H1 (cell line): ENCODE measurements around the gene NEU2. TPM values are rescaled to one million over a fixed set of nuclear protein-coding genes. Genes with fewer than 3 reads are reported as not detected.

Experiments
- CTCF ChIA-PET: fragments of 300-600 bp; sonication (Branson Sonifier 250); formaldehyde crosslinking; loops from one replicate; lab custom pipeline; 2021; ENCODE audit not compliant: partially characterized antibody; lab: Charles Lee
- POLR2A ChIA-PET: fragments of 300-600 bp; sonication (Branson Sonifier 250); formaldehyde crosslinking; loops from one replicate; lab custom pipeline; 2021; ENCODE audit warnings: inconsistent platforms; ENCODE audit not compliant: partially characterized antibody; lab: Charles Lee
- DNase-seq, 2 experiments: peaks; one replicate each; pipeline versions ENCODE4 v3.0.0 to v3.0.0-alpha.2; 2010 to 2022; ENCODE audit warnings: low spot score in 2 of 2, low read depth in 1 of 2, mixed read lengths in 1 of 2
- FAIRE-seq: peaks from 2 replicates; lab custom pipeline; 2011; peaks lifted over from hg19 to GRCh38; lab: Jason Lieb, UNC
- H2AFZ ChIP-seq: 2 replicates; pipeline ENCODE4 v1.8.1; 2012; ENCODE audit warnings: low read length, inconsistent platforms
- H2AK5ac ChIP-seq: 2 replicates; pipeline ENCODE4 v1.6.1; 2013; ENCODE audit warnings: low read depth, low read length
- H2BK120ac ChIP-seq: replicated peaks from 2 replicates; pipeline ENCODE3; 2013; ENCODE audit warnings: low read depth, low read length, inconsistent platforms
- H2BK12ac ChIP-seq: 2 replicates; pipeline ENCODE4 v1.6.1; 2013; ENCODE audit warnings: low read depth, low read length
- H2BK15ac ChIP-seq: 2 replicates; pipeline ENCODE4 v1.6.1; 2013; ENCODE audit warnings: low read length
- H2BK20ac ChIP-seq: 2 replicates; pipeline ENCODE4 v1.6.1; 2013; ENCODE audit warnings: low read length
- H2BK5ac ChIP-seq: 2 replicates; pipeline ENCODE4 v1.6.1; 2013; ENCODE audit warnings: low read depth, low read length
- H3K14ac ChIP-seq: 2 replicates; pipeline ENCODE4 v1.6.1; 2013; ENCODE audit warnings: inconsistent platforms; ENCODE audit not compliant: insufficient read length
- H3K18ac ChIP-seq: 2 replicates; pipeline ENCODE4 v1.6.1; 2013; ENCODE audit warnings: low read length; ENCODE audit errors: extremely low read depth
- H3K23ac ChIP-seq: 2 replicates; pipeline ENCODE4 v1.6.1; 2013; ENCODE audit warnings: inconsistent platforms; ENCODE audit not compliant: insufficient read length
- H3K23me2 ChIP-seq: 2 replicates; pipeline ENCODE4 v1.6.1; 2013; ENCODE audit warnings: low read depth, low read length
- H3K27ac ChIP-seq: 2 replicates; pipeline ENCODE4 v1.6.1; 2011; ENCODE audit warnings: low read depth, low read length, inconsistent platforms
- H3K27me3 ChIP-seq, 4 experiments: replicated peaks in 1 of 4; 1 replicate in 1 of 4; 2 replicates in 3 of 4; pipeline versions ENCODE4 v1.6.1 to v1.8.1; 2011 to 2013; ENCODE audit warnings: low read length in 3 of 4, mild to moderate bottlenecking in 3 of 4, inconsistent platforms in 2 of 4, mixed read lengths in 2 of 4, moderate library complexity in 1 of 4; ENCODE audit not compliant: control insufficient read depth in 3 of 4, insufficient read depth in 3 of 4; ENCODE audit errors: extremely low read depth in 1 of 4
- H3K36me3 ChIP-seq, 4 experiments: 2 replicates each; pipeline versions ENCODE4 v1.6.1 to v1.8.1; 2011 to 2013; ENCODE audit warnings: mild to moderate bottlenecking in 4 of 4, low read length in 3 of 4, moderate library complexity in 2 of 4, control low read depth in 1 of 4, inconsistent platforms in 1 of 4; ENCODE audit not compliant: insufficient read depth in 4 of 4, control insufficient read depth in 2 of 4
- H3K4ac ChIP-seq: replicated peaks from 2 replicates; pipeline ENCODE3; 2013; ENCODE audit warnings: low read length, low read depth, mixed read lengths, inconsistent platforms; ENCODE audit not compliant: insufficient read length
- H3K4me1 ChIP-seq, 4 experiments: replicated peaks in 1 of 4; 1 replicate in 1 of 4; 2 replicates in 3 of 4; pipeline versions ENCODE4 v1.6.1 to v1.8.1; 2011 to 2013; ENCODE audit warnings: low read length in 3 of 4, inconsistent platforms in 2 of 4, mixed read lengths in 1 of 4; ENCODE audit not compliant: insufficient read depth in 4 of 4, control insufficient read depth in 3 of 4
- H3K4me2 ChIP-seq, 2 experiments: 2 replicates each; pipeline versions ENCODE4 v1.6.1 to v1.8.1; 2011 to 2013; ENCODE audit warnings: low read depth in 2 of 2, low read length in 2 of 2, control low read depth in 1 of 2, inconsistent platforms in 1 of 2, mild to moderate bottlenecking in 1 of 2; ENCODE audit not compliant: insufficient read depth in 1 of 2
- H3K4me3 ChIP-seq, 4 experiments: fragments of 200-600, 300-600 bp in 1 of 4; sonication (generic), shearing (Covaris generic), sonication (Bioruptor Twin) in 1 of 4; 2 replicates each; pipeline versions ENCODE4 v1.5.1 to v1.8.1; 2011 to 2016; ENCODE audit warnings: low read length in 4 of 4, low read depth in 3 of 4, control low read depth in 2 of 4, inconsistent platforms in 2 of 4, mild to moderate bottlenecking in 2 of 4, mixed read lengths in 1 of 4, moderate library complexity in 1 of 4; ENCODE audit not compliant: insufficient read depth in 2 of 4; ENCODE audit errors: extremely low read depth in 1 of 4
- H3K56ac ChIP-seq: replicated peaks from 2 replicates; pipeline ENCODE3; 2013; ENCODE audit warnings: low read depth, mild to moderate bottlenecking, mixed read lengths, low read length, inconsistent platforms; ENCODE audit not compliant: insufficient read length
- H3K79me1 ChIP-seq: 2 replicates; pipeline ENCODE4 v1.6.1; 2013; ENCODE audit warnings: low read depth, low read length, control low read depth
- H3K79me2 ChIP-seq, 2 experiments: 2 replicates each; pipeline versions ENCODE4 v1.6.1 to v1.8.1; 2012 to 2013; ENCODE audit warnings: low read length in 2 of 2, mild to moderate bottlenecking in 2 of 2, inconsistent platforms in 1 of 2; ENCODE audit not compliant: insufficient read depth in 2 of 2, control insufficient read depth in 1 of 2
- H3K9ac ChIP-seq, 4 experiments: replicated peaks in 1 of 4; 1 replicate in 1 of 4; 2 replicates in 3 of 4; pipeline versions ENCODE4 v1.6.1 to v1.8.1; 2011 to 2013; ENCODE audit warnings: low read depth in 3 of 4, low read length in 3 of 4, control low read depth in 2 of 4, mild to moderate bottlenecking in 2 of 4, moderate library complexity in 2 of 4, inconsistent platforms in 1 of 4; ENCODE audit errors: extremely low read depth in 1 of 4
- H3K9me3 ChIP-seq, 2 experiments: 2 replicates each; pipeline versions ENCODE4 v1.6.1 to v1.8.1; 2012 to 2013; ENCODE audit warnings: mild to moderate bottlenecking in 2 of 2, moderate library complexity in 2 of 2, control low read depth in 1 of 2, inconsistent platforms in 1 of 2, low read depth in 1 of 2, low read length in 1 of 2, mixed read lengths in 1 of 2; ENCODE audit not compliant: insufficient read depth in 2 of 2
- H4K20me1 ChIP-seq, 2 experiments: replicated peaks in 1 of 2; 2 replicates each; pipeline versions ENCODE3 to v1.8.1; 2011 to 2013; ENCODE audit warnings: inconsistent platforms in 2 of 2, low read length in 2 of 2, mild to moderate bottlenecking in 1 of 2; ENCODE audit not compliant: insufficient read depth in 2 of 2, control insufficient read depth in 1 of 2
- H4K5ac ChIP-seq: 2 replicates; pipeline ENCODE4 v1.6.1; 2013; ENCODE audit warnings: low read length, low read depth, mixed read lengths, inconsistent platforms; ENCODE audit not compliant: insufficient read length
- H4K8ac ChIP-seq: 2 replicates; pipeline ENCODE4 v1.8.0; 2013; ENCODE audit warnings: mild to moderate bottlenecking, moderate library complexity, low read length, inconsistent platforms; ENCODE audit not compliant: insufficient read depth; ENCODE audit errors: extremely low read depth
- H4K91ac ChIP-seq: replicated peaks from 2 replicates; pipeline ENCODE3; 2013; ENCODE audit warnings: low read length, mixed read lengths, inconsistent platforms; ENCODE audit not compliant: insufficient read length
- KDM1A ChIP-seq: fragments of 200-600, 300-600 bp; sonication (generic); IDR thresholded peaks from 2 replicates; pipeline ENCODE4 v1.7.1; 2016; ENCODE audit warnings: mild to moderate bottlenecking, low read length, borderline replicate concordance
- RAD21 ChIP-seq, 2 experiments: IDR thresholded peaks in 1 of 2; conservative IDR thresholded peaks in 1 of 2; 2 replicates each; pipeline ENCODE4 v1.6.1; 2011; ENCODE audit warnings: low read depth in 2 of 2, low read length in 2 of 2, improper control_type of control experiment in 1 of 2, inconsistent platforms in 1 of 2, mild to moderate bottlenecking in 1 of 2, moderate library complexity in 1 of 2
- SRF ChIP-seq: IDR thresholded peaks from 2 replicates; pipeline ENCODE4 v1.6.1; 2011; ENCODE audit warnings: mild to moderate bottlenecking, low read depth, low read length, moderate library complexity
- TCF12 ChIP-seq: IDR thresholded peaks from 2 replicates; pipeline ENCODE4 v1.6.1; 2011; ENCODE audit warnings: low read depth, mild to moderate bottlenecking, low read length
- WGBS, 2 experiments: shearing (Covaris generic) in 1 of 2; methylation state at CpG; one replicate each; pipeline versions ENCODE4 v1.1.6 to v1.1.7; 2013 to 2015; ENCODE audit warnings: low lambda C conversion rate in 2 of 2, mixed read lengths in 2 of 2, inconsistent platforms in 1 of 2, low coverage in 1 of 2, missing lambda C conversion rate in 1 of 2; ENCODE audit not compliant: insufficient replicate concordance in 2 of 2, insufficient coverage in 1 of 2, insufficient read length in 1 of 2; ENCODE audit errors: extremely low coverage in 1 of 2, missing lambda C conversion rate in 1 of 2; 5-methylcytosine and 5-hydroxymethylcytosine counted together
- polyA plus RNA-seq, 7 experiments: library from polyadenylated mRNA; depleted of rRNA in 3 of 7; stranded (reverse) in 5 of 7; unstranded in 2 of 7; fragments of >200 nt in 5 of 7; fragments of 200-250 nt in 2 of 7; gene quantifications; 1 replicate in 5 of 7; 2 replicates in 1 of 7; 4 replicates in 1 of 7; pipeline versions ENCODE4 v1.2.1 to v1.2.3, GENCODE V29; 2011 to 2013; ENCODE audit warnings: missing spikeins in 2 of 7, mixed read lengths in 2 of 7
- total RNA-seq: library from RNA; stranded (reverse); fragmentation: NEBNext Ultra II Directional; extraction: Animal tissue kit (Norgen Biotek cat#: 25700); gene quantifications from 2 replicates; pipeline ENCODE4 v1.2.1, GENCODE V29; 2021
- TF ChIP-seq, protein P1 (sequence below), 3 experiments: IDR thresholded peaks; 1 replicate in 2 of 3; 2 replicates in 1 of 3; pipeline versions ENCODE4 v1.5.1 to v1.6.1; 2011; ENCODE audit warnings: low read length in 3 of 3, mild to moderate bottlenecking in 3 of 3, inconsistent platforms in 2 of 3, low read depth in 1 of 3, moderate library complexity in 1 of 3; ENCODE audit not compliant: insufficient read depth in 1 of 3; ENCODE audit errors: control extremely low read depth in 1 of 3

NEU2 gene
- total and polyA plus RNA-seq, 2 of the 8 experiments (the other 6 are each of a cell fraction or from before 2014, with no cell fraction given), result 0.12 TPM; not detected in 1

DNA sequence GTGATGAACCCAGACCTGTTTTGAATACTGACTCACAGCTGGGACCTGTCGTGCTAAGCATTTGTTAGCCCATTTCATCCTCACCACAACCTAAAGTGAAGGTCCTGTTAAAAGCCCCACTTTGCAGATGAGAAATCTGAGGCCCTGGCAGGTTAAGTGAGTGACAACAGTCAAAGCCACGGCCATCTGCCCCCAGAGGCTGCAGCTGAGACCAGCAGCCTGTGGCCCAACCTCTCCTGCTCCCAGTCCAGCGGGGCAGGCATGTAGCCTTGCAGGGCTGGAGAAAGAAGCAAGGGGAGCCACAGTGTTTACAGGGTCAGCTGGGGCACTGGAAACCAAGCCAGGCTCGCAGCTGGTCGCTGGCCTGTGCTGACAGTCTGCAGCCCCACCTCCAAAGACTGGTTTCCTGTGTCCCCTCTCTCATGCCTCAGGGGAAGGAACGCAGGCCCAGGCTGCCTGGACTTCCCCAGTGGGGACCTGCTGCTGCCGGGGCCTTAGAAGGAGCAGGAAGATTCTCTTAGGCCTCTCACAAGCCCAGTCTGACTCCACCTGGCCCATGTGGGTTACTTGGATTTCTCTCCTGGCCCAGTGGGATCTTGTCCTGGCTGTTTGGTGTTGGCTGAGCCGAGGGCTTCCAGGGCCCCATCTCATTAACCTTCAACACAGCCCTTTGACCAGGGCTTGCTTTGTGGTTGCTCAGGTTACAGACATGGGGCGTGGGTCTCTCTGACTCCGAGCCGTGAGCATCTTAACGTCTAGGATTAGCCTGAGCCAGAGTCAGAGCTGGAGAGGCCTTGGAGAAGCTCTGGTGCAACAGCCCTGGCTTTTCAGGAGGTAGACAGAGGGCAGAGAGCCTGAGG is 29.3 kb downstream of the NEU2 start:
- Histone ChIP-seq H3K4ac (no peak overlapping the region), H2AK5ac (no peak overlapping the region; the same call in 1 of the 2 replicates), H4K5ac (no peak overlapping the region), H3K4me2 (no peak overlapping the region), H3K14ac (no peak overlapping the region), H2BK15ac (no peak overlapping the region), H3K79me2 (no peaks in the 10 kb centered on the region), H3K9me3 (no peaks in the 10 kb centered on the region), H4K8ac (no peak overlapping the region), H3K23me2 (no peaks in the 10 kb centered on the region), H2BK5ac (no peak overlapping the region), H3K9ac (no peak overlapping the region), H4K91ac (no peak overlapping the region), H3K4me3 (no peak overlapping the region), H2BK12ac (no peak overlapping the region), H2BK120ac (no peak overlapping the region), H4K20me1 (no peaks in the 10 kb centered on the region), H2BK20ac (0 out of 2 replicates have a peak overlapping the region, but pooled peaks have one; percentile 48), H3K79me1 (no peaks in the 10 kb centered on the region), H3K18ac (no peak overlapping the region; the same call in 1 of the 2 replicates), H3K27me3 (no peaks in the 10 kb centered on the region; a peak in 1 of 7 replicates), H3K27ac (no peak overlapping the region), H3K56ac (no peak overlapping the region), H3K23ac (no peak overlapping the region), H3K4me1 (peaks cover 0 to 10% (median 4%) of the 10 kb centered on the region in 4 experiments; a peak in 4 of 7 replicates), H3K36me3 (no peaks in the 10 kb centered on the region), H2AFZ (no peak overlapping the region)
- no peak for FAIRE-seq
- DNase-seq, result no peak
- CTCF ChIA-PET, result interaction anchor here (0.6 to 4.6 kb wide), 20 partner anchors 8 to 916 kb away, joined by 3 to 32 read pairs (median 4); no protein-coding TSS in a partner anchor
- POLR2A ChIA-PET, result interaction anchor here (1.4 kb wide), 1 partner anchor 11 kb away, joined by 3 read pairs; no protein-coding TSS in a partner anchor
- peak in 1 of 2 experiments; percentile 32; a peak in 1 of 4 replicates for TF ChIP-seq RAD21 (IDR thresholded peaks at IDR 0.05 in 1 of 2, conservative IDR thresholded peaks at IDR 0.05 in 1 of 2; ENCODE audit: low read depth in 2 of 2, low read length in 2 of 2)
- no peak for TF ChIP-seq SRF
- 0 out of 2 replicates have a peak, but pooled peaks have one; percentile 19 for TF ChIP-seq KDM1A
- no peak for TF ChIP-seq TCF12
- TF ChIP-seq, protein P1, sequence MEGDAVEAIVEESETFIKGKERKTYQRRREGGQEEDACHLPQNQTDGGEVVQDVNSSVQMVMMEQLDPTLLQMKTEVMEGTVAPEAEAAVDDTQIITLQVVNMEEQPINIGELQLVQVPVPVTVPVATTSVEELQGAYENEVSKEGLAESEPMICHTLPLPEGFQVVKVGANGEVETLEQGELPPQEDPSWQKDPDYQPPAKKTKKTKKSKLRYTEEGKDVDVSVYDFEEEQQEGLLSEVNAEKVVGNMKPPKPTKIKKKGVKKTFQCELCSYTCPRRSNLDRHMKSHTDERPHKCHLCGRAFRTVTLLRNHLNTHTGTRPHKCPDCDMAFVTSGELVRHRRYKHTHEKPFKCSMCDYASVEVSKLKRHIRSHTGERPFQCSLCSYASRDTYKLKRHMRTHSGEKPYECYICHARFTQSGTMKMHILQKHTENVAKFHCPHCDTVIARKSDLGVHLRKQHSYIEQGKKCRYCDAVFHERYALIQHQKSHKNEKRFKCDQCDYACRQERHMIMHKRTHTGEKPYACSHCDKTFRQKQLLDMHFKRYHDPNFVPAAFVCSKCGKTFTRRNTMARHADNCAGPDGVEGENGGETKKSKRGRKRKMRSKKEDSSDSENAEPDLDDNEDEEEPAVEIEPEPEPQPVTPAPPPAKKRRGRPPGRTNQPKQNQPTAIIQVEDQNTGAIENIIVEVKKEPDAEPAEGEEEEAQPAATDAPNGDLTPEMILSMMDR (IDR thresholded peaks at IDR 0.05; ENCODE audit: control extremely low read depth in 1 of 3, insufficient read depth in 1 of 3, low read depth in 1 of 3, low read length in 3 of 3), result peak; percentile 41 to 57 (median 43)
- 77% methylated on average over 12 of the region's 12 CpGs; no CpG with 5 or more reads in 1 of the 2 experiments for WGBS, 2 experiments
